ENCODE measurements around the gene PTN.

The PTN gene

DNA sequence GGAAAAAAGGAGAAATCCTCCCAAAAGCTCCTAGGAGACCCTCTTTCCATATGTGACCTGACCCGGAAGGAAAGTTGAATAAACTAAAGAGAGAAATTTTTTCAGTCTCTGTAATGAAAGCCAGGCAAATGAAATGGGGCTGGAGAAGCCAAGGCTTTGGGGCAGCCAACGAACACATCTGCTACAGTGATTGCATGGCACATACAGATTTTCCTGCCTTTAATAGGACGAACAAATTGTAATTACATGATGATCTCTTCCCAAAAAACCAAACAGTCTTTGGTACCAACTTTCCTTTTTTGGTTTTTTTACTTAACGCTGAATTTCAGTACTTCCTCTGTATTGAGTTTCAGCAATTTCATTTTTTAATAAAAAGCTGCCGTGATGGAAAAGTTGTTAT, 23.5 kb upstream of the PTN start:
- DNase-seq (ENCODE audit: insufficient read length, low spot score) = no peak
- FAIRE-seq = no peak
- TF ChIP-seq, protein P1, sequence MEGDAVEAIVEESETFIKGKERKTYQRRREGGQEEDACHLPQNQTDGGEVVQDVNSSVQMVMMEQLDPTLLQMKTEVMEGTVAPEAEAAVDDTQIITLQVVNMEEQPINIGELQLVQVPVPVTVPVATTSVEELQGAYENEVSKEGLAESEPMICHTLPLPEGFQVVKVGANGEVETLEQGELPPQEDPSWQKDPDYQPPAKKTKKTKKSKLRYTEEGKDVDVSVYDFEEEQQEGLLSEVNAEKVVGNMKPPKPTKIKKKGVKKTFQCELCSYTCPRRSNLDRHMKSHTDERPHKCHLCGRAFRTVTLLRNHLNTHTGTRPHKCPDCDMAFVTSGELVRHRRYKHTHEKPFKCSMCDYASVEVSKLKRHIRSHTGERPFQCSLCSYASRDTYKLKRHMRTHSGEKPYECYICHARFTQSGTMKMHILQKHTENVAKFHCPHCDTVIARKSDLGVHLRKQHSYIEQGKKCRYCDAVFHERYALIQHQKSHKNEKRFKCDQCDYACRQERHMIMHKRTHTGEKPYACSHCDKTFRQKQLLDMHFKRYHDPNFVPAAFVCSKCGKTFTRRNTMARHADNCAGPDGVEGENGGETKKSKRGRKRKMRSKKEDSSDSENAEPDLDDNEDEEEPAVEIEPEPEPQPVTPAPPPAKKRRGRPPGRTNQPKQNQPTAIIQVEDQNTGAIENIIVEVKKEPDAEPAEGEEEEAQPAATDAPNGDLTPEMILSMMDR (IDR thresholded peaks at IDR 0.05; ENCODE audit: insufficient read depth, missing control alignments) = no peak

DNA sequence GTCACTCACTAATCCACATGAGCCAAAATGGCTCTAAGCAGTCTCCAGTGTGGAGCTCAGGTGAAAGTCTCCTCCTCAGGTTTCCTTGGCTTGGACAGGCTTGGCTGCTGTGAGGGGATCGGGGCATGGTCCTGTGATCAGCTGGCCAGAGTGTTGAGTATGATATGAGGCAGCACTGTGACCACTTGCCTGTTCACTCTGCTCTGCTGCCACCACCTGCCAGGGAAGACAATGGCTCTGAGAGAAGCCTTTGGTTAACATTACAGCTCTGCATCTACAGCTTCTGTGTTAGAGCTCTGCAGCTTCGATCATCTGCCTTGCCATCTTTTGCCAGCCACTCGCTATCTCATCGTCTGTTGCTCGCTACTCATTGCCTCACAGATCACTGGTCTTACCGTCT, 20.1 kb upstream of the PTN start:
- no peak for DNase-seq (ENCODE audit: insufficient read length, low spot score)
- FAIRE-seq = no peak
- TF ChIP-seq, protein P1 (IDR thresholded peaks at IDR 0.05; ENCODE audit: insufficient read depth, missing control alignments) = no peak

DNA sequence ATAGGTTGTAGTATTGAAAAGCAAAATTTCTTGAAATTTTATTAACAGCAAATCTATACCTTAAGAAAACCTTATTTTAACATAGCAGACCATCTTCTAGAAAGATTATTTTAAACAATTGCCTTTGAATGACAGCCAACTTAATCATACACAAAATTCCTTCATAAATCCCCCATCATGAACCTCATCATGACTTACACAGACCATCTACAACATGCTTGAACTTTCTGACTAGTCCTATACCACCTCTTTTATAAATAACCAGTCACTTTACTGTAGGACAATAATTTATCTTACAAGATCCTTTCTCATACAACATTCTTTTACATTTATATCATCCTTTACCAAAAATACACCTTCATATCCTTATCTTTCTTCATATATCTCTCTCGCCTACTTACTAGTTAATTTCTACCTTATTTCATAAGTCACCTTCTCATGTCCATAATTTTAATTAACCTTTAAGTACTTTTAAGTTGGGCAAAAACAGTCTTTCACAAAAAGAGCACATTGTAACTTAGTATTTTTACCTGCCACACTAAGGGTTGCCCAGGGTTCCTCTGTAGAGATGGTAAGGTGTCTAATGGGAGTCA, 16.6 kb upstream of the PTN start:
- DNase-seq (ENCODE audit: insufficient read length, low spot score) (no peak), FAIRE-seq (peak; percentile 21)
- TF ChIP-seq, protein P1 (IDR thresholded peaks at IDR 0.05; ENCODE audit: insufficient read depth, missing control alignments) = no peak

DNA sequence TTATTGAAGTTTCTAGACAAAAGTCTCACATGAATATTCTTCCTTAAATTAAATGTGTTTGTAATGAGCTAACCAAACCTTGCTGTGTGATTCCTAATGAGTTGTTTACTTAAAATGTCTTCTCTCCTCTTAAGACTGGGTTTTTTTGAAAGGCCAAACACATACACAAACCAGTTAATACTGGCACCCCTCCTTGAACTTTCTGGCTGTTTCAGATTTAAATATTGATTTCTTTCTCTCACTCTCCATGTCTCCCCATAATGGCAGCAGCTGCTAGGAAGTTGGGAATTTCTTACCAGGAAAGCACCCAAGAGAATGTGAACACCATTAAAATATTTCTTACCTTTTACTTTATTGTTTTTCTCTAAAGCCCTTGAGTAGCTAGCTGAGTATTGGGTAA, 11.4 kb upstream of the PTN start:
- FAIRE-seq (no peak), DNase-seq (ENCODE audit: insufficient read length, low spot score) (no peak)
- TF ChIP-seq, protein P1 (IDR thresholded peaks at IDR 0.05; ENCODE audit: insufficient read depth, missing control alignments) = no peak

DNA sequence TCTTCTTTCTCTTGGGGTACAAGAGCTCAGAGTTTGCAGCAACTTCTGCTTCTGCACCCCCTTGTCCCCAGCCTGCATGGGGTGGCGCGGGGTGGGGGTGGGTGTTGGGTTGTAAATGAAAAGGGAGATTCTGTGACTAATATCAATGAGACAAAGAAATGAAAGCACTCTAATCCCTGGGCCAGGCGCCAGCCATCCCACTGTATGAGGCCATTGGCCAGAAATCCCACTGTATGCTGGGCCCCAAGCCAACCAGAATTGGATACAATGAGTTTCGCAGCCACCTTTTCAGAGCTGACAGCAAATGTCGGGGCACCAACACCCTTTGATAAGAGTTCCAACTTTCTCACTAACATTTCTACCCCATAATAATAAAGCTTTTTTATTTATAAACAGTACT, 10.9 kb upstream of the PTN start:
- DNase-seq (ENCODE audit: insufficient read length, low spot score) (no peak), FAIRE-seq (no peak)
- TF ChIP-seq, protein P1 (IDR thresholded peaks at IDR 0.05; ENCODE audit: insufficient read depth, missing control alignments) = no peak

DNA sequence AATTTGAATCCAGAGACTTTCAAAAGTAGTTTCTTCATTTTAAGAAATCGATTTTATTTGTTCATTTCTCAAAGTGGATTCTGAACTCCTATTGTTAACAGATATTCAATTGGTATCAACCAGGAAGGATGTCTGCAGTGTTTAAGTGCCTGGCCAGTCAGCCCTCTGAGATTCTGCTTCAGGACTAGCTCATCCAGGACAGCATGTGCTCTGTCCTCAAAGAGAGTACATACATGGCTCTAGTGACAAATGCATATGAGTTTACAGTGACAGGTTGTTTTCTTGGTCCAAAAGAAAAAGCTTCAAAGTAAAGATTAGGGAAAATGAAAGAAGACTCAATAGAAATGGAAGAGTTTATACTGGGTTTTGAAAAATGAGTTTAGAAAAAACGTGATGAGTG, 8.4 kb upstream of the PTN start:
- FAIRE-seq (no peak), DNase-seq (ENCODE audit: insufficient read length, low spot score) (no peak)
- TF ChIP-seq, protein P1 (IDR thresholded peaks at IDR 0.05; ENCODE audit: insufficient read depth, missing control alignments) = no peak

DNA sequence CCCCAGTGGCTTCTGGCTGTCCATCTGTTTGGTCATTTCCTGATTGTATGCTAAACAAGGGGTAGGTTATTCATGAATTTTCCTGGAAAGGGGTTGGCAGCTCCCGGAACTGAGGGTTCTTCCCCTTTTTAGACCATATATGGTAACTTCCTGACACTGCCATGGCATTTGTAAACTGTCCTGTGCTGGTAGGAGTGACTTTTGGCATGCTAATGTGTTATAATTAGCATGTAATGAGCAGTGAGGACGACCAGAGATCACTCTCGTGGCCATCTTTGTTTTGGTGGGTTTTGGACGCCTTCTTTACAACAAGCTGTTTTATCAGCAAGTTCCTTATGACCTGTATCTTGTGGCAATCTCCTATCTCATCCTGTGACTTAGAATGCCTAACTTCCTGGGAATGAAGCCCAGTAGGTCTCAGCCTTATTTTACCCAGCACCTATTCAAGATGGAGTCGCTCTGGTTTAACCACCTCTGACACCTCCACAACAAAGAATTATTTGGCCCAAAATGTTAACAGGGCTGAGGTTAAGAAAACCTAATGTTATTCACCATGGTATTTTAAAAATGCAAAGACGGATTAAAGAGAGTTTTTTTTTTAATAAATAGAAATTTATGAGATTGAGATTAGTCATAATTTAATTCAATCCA, 2.4 kb upstream of the PTN start:
- FAIRE-seq = no peak
- TF ChIP-seq, protein P1 (IDR thresholded peaks at IDR 0.05; ENCODE audit: insufficient read depth, missing control alignments) = no peak
- no peak for DNase-seq (ENCODE audit: insufficient read length, low spot score)

All from D721Med (cell line).